PFSK-1 (cell line): Measurements from ENCODE around the gene ORM1.

Source experiments
- FOXP2 ChIP-seq: optimal IDR thresholded peaks from 2 replicates; pipeline ENCODE3; 2011; ENCODE audit warnings: borderline replicate concordance, control low read depth, inconsistent platforms; ENCODE audit not compliant: insufficient read depth; ENCODE audit errors: extremely low read length, extremely low read depth
- POLR2AphosphoS5 ChIP-seq: IDR thresholded peaks from 2 replicates; pipeline ENCODE4 v1.6.1; 2012; ENCODE audit warnings: low read depth, mild to moderate bottlenecking, control low read depth, low read length, moderate library complexity
- SIN3A ChIP-seq: IDR thresholded peaks from 2 replicates; pipeline ENCODE4 v1.6.1; 2012; ENCODE audit warnings: mild to moderate bottlenecking, low read length, moderate library complexity, borderline replicate concordance; ENCODE audit not compliant: insufficient read depth
- TAF1 ChIP-seq: IDR thresholded peaks from 2 replicates; pipeline ENCODE4 v1.6.1; 2012; ENCODE audit warnings: low read length, control low read depth, borderline replicate concordance; ENCODE audit not compliant: insufficient read depth
- TF ChIP-seq, protein P1 (sequence below), 2 experiments: IDR thresholded peaks; 2 replicates each; pipeline versions ENCODE4 v1.6.1 to v1.8.0; 2011 to 2012; ENCODE audit warnings: low read depth in 2 of 2, low read length in 2 of 2, control low read depth in 1 of 2, inconsistent platforms in 1 of 2, mild to moderate bottlenecking in 1 of 2, moderate library complexity in 1 of 2; ENCODE audit not compliant: insufficient read depth in 1 of 2

The ORM1 gene

GRCh38 chr9:114359801-114360200 is 36.9 kb downstream of the ORM1 start:
- TF ChIP-seq TAF1: no peak
- TF ChIP-seq, protein P1, sequence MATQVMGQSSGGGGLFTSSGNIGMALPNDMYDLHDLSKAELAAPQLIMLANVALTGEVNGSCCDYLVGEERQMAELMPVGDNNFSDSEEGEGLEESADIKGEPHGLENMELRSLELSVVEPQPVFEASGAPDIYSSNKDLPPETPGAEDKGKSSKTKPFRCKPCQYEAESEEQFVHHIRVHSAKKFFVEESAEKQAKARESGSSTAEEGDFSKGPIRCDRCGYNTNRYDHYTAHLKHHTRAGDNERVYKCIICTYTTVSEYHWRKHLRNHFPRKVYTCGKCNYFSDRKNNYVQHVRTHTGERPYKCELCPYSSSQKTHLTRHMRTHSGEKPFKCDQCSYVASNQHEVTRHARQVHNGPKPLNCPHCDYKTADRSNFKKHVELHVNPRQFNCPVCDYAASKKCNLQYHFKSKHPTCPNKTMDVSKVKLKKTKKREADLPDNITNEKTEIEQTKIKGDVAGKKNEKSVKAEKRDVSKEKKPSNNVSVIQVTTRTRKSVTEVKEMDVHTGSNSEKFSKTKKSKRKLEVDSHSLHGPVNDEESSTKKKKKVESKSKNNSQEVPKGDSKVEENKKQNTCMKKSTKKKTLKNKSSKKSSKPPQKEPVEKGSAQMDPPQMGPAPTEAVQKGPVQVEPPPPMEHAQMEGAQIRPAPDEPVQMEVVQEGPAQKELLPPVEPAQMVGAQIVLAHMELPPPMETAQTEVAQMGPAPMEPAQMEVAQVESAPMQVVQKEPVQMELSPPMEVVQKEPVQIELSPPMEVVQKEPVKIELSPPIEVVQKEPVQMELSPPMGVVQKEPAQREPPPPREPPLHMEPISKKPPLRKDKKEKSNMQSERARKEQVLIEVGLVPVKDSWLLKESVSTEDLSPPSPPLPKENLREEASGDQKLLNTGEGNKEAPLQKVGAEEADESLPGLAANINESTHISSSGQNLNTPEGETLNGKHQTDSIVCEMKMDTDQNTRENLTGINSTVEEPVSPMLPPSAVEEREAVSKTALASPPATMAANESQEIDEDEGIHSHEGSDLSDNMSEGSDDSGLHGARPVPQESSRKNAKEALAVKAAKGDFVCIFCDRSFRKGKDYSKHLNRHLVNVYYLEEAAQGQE (IDR thresholded peaks at IDR 0.05; ENCODE audit: insufficient read depth in 1 of 2, low read depth in 2 of 2, low read length in 2 of 2): no peak
- no peak for TF ChIP-seq FOXP2
- TF ChIP-seq POLR2AphosphoS5: no peak
- no peak for TF ChIP-seq SIN3A

GRCh38 chr9:114361542-114361941 is 38.6 kb downstream of the ORM1 start:
- TF ChIP-seq FOXP2 (no peak), POLR2AphosphoS5 (no peak), SIN3A (no peak), TAF1 (no peak)
- TF ChIP-seq, protein P1 (IDR thresholded peaks at IDR 0.05; ENCODE audit: insufficient read depth in 1 of 2, low read depth in 2 of 2, low read length in 2 of 2): no peak

- TF ChIP-seq TAF1: no peak
- TF ChIP-seq FOXP2: no peak
- no peak for TF ChIP-seq POLR2AphosphoS5
- TF ChIP-seq, protein P1 (IDR thresholded peaks at IDR 0.05; ENCODE audit: insufficient read depth in 1 of 2, low read depth in 2 of 2, low read length in 2 of 2): no peak
- no peak for TF ChIP-seq SIN3A
These were observed 39.5 kb downstream of the ORM1 start for GRCh38 chr9:114362394-114362793.

GRCh38 chr9:114363424-114363823 is 40.5 kb downstream of the ORM1 start:
- TF ChIP-seq, protein P1 (IDR thresholded peaks at IDR 0.05; ENCODE audit: insufficient read depth in 1 of 2, low read depth in 2 of 2, low read length in 2 of 2): no peak
- no peak for TF ChIP-seq SIN3A
- TF ChIP-seq TAF1: no peak
- TF ChIP-seq FOXP2: no peak
- no peak for TF ChIP-seq POLR2AphosphoS5
